OCI-LY7 (cell line): ENCODE measurements around the gene GBE1. TPM values are rescaled to one million over a fixed set of nuclear protein-coding genes. Genes with fewer than 3 reads are reported as not detected.

Experiments used
- BruUV-seq: library from RNA; stranded (reverse); fragments of 400-500 nt; replicated peaks from 2 replicates; lab custom pipeline; 2021; lab: Mats Ljungman, UMichigan
- CTCF ChIA-PET: fragments of 300-600 bp; sonication (Branson Sonifier 250); formaldehyde crosslinking; loops from one replicate; lab custom pipeline; 2022; ENCODE audit warnings: antibody characterized with exemption; ENCODE audit not compliant: unreplicated experiment; lab: Charles Lee
- POLR2A ChIA-PET: fragments of 300-600 bp; sonication (Branson Sonifier 250); formaldehyde crosslinking; loops from one replicate; lab custom pipeline; 2022; ENCODE audit warnings: antibody characterized with exemption; lab: Charles Lee
- DNase-seq: peaks from one replicate; pipeline ENCODE4 v3.0.0-alpha.2; 2015; ENCODE audit warnings: low spot score
- H2AFZ ChIP-seq: fragments of 200-600 bp; sonication (generic), shearing (Covaris generic); 2 replicates; pipeline ENCODE4 v1.6.1; 2014; ENCODE audit warnings: mild to moderate bottlenecking, antibody characterized with exemption, low read length, moderate library complexity
- H3K27ac ChIP-seq: fragments of 200-600 bp; sonication (generic); 2 replicates; pipeline ENCODE4 v1.5.1; 2014; ENCODE audit warnings: mixed run types, low read depth, mild to moderate bottlenecking, moderate library complexity, low read length, inconsistent platforms; ENCODE audit not compliant: poor library complexity, severe bottlenecking
- H3K36me3 ChIP-seq: fragments of 200-600 bp; sonication (generic); 2 replicates; pipeline ENCODE4 v1.6.1; 2014; ENCODE audit warnings: mild to moderate bottlenecking, antibody characterized with exemption, low read length, moderate library complexity, mixed read lengths; ENCODE audit not compliant: insufficient read depth
- H3K4me1 ChIP-seq: fragments of 200-600 bp; sonication (generic); 2 replicates; pipeline ENCODE4 v1.5.1; 2014; ENCODE audit warnings: mild to moderate bottlenecking, low read length; ENCODE audit not compliant: insufficient read depth, poor library complexity, severe bottlenecking
- H3K4me2 ChIP-seq: fragments of 200-600 bp; sonication (generic); 2 replicates; pipeline ENCODE4 v1.6.1; 2014; ENCODE audit warnings: mild to moderate bottlenecking, low read length
- H3K4me3 ChIP-seq: fragments of 200-600 bp; sonication (generic); 2 replicates; pipeline ENCODE4 v1.5.1; 2014; ENCODE audit warnings: mild to moderate bottlenecking, low read depth, low read length; ENCODE audit not compliant: poor library complexity, severe bottlenecking
- H3K79me2 ChIP-seq: fragments of 200-600 bp; sonication (generic); 2 replicates; pipeline ENCODE4 v1.6.1; 2016; ENCODE audit warnings: low read depth, mild to moderate bottlenecking, low read length, moderate library complexity, mixed read lengths; ENCODE audit not compliant: insufficient read depth
- H3K9me2 ChIP-seq: fragments of 200-600 bp; sonication (generic); 2 replicates; pipeline ENCODE4 v1.6.1; 2016; ENCODE audit warnings: mild to moderate bottlenecking, low read length, mixed read lengths; ENCODE audit not compliant: insufficient read depth
- H3K9me3 ChIP-seq: fragments of 200-600 bp; sonication (generic); 2 replicates; pipeline ENCODE4 v1.6.1; 2014; ENCODE audit warnings: mild to moderate bottlenecking, mixed run types, low read length, mixed read lengths
- H4K20me1 ChIP-seq: fragments of 200-600 bp; sonication (generic); 2 replicates; pipeline ENCODE4 v1.6.1; 2014; ENCODE audit warnings: mild to moderate bottlenecking, antibody characterized with exemption, low read length, moderate library complexity, mixed read lengths; ENCODE audit not compliant: insufficient read depth
- EZH2phosphoT487 ChIP-seq: fragments of 200-600 bp; sonication (generic); IDR thresholded peaks from 2 replicates; pipeline ENCODE4 v1.6.1; 2018; ENCODE audit warnings: low read depth, borderline replicate concordance, mild to moderate bottlenecking, mixed run types, antibody characterized with exemption, low read length, moderate library complexity, mixed read lengths
- intact Hi-C: fragments of 100-400 bp; cut with micrococcal nuclease; formaldehyde crosslinking; loops from one replicate; pipeline ENCODE4 v1.10.0; 2022; ENCODE audit not compliant: unreplicated experiment
- total RNA-seq, 2 experiments: library from RNA; depleted of rRNA in 1 of 2; stranded (reverse); fragments of >200 nt in 1 of 2; shearing (Covaris generic) in 1 of 2; gene quantifications; 2 replicates each; pipeline ENCODE4 v1.2.3, GENCODE V29; 2014 to 2022
- TF ChIP-seq, protein P1 (sequence below): fragments of 200-600 bp; sonication (generic); conservative IDR thresholded peaks from 2 replicates; pipeline ENCODE4 v1.5.1; 2014; ENCODE audit warnings: mild to moderate bottlenecking, antibody characterized with exemption, low read length, moderate library complexity, mixed read lengths

Gene GBE1
- total RNA-seq, 2 experiments from 2014 or later, result 10.7 to 24.4 TPM

DNA sequence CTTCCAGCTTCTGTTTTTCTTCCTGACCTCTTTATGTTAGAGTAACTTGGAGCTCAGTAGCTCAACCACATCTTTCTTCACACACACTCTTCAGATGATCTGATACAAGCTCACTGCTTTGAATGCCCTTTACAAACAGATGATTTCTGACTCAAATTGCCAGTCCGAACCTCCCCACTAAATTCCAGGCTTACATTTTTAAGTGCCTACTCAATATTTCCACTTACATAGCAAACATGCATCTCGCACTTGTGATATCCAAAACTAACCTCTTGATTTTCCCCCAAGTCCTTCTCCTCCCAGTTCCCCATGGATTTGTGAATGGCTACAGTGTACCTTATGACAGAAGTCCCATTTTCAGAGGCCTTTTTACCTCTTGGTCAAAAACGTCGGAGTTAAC, 139.1 kb downstream of the GBE1 start:
- no peak overlapping the region for H3K4me3 ChIP-seq
- H3K4me2 ChIP-seq, result no peak overlapping the region
- no peaks in the 10 kb centered on the region for H3K36me3 ChIP-seq
- no peaks in the 10 kb centered on the region for H4K20me1 ChIP-seq
- H3K9me3 ChIP-seq, result no peaks in the 10 kb centered on the region
- H3K9me2 ChIP-seq, result no peaks in the 10 kb centered on the region
- H3K4me1 ChIP-seq, result no peaks in the 10 kb centered on the region
- no peaks in the 10 kb centered on the region for H3K79me2 ChIP-seq
- no peak for DNase-seq
- H3K27ac ChIP-seq, result no peak overlapping the region
- no peak overlapping the region for H2AFZ ChIP-seq
- ChIA-PET POLR2A (no interaction called here), CTCF (no interaction called here)
- TF ChIP-seq EZH2phosphoT487, result no peak
- TF ChIP-seq, protein P1, sequence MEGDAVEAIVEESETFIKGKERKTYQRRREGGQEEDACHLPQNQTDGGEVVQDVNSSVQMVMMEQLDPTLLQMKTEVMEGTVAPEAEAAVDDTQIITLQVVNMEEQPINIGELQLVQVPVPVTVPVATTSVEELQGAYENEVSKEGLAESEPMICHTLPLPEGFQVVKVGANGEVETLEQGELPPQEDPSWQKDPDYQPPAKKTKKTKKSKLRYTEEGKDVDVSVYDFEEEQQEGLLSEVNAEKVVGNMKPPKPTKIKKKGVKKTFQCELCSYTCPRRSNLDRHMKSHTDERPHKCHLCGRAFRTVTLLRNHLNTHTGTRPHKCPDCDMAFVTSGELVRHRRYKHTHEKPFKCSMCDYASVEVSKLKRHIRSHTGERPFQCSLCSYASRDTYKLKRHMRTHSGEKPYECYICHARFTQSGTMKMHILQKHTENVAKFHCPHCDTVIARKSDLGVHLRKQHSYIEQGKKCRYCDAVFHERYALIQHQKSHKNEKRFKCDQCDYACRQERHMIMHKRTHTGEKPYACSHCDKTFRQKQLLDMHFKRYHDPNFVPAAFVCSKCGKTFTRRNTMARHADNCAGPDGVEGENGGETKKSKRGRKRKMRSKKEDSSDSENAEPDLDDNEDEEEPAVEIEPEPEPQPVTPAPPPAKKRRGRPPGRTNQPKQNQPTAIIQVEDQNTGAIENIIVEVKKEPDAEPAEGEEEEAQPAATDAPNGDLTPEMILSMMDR, result no peak
- intact Hi-C loops, result no loop called here
- BruUV-seq, result no TSS peak

DNA sequence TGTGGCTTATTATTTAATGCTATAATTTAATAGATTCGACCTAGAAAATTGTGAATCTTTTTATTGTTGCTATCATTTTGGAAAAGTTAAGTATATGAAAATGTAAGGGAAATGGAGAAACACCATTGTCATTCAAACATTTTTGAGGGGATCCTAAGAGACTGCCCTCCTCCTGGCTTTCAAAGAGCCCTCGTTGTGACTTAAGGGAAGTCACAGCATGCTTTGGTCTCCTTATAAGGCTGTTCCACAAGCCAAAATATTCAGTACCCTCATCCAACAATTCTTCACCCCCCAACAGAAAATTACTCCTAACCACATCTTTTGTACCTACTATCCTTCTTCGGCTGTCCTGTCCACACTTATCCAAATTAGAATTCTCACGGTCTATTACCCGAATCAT, 140.2 kb downstream of the GBE1 start:
- Histone ChIP-seq H3K9me2 (no peaks in the 10 kb centered on the region), H3K4me1 (no peaks in the 10 kb centered on the region), H2AFZ (no peak overlapping the region), H3K79me2 (no peaks in the 10 kb centered on the region), H3K36me3 (no peaks in the 10 kb centered on the region), H3K4me2 (no peak overlapping the region), H3K4me3 (no peak overlapping the region), H3K9me3 (no peaks in the 10 kb centered on the region), H4K20me1 (no peaks in the 10 kb centered on the region), H3K27ac (no peak overlapping the region)
- POLR2A ChIA-PET, result no interaction called here
- TF ChIP-seq EZH2phosphoT487, result no peak
- TF ChIP-seq, protein P1, result no peak
- no peak for DNase-seq
- no TSS peak for BruUV-seq
- CTCF ChIA-PET, result no interaction called here
- intact Hi-C loops, result no loop called here

DNA sequence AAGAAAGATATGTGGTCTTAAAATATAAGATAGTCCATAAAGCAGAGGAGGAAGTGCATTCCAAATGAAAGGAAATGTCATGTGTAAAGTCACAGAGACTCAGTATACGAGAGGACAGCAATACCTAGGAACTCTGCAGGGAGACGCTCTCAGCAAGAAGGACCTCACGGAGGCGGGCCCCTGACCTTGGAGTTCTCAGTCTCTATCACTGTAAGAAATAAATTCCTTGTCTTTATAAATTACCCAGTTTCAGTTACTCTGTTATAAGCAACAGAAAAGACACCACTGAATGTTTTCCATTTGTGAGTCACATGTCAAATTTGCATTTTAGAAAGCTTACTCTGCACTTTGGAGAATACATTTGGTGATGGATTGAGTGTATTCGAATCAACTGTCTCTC, 140.6 kb downstream of the GBE1 start:
- no peaks in the 10 kb centered on the region for H4K20me1 ChIP-seq
- ChIA-PET POLR2A (no interaction called here), CTCF (no interaction called here)
- intact Hi-C loops, result no loop called here
- no TSS peak for BruUV-seq
- no peaks in the 10 kb centered on the region for H3K4me1 ChIP-seq
- no peak for DNase-seq
- no peaks in the 10 kb centered on the region for H3K9me2 ChIP-seq
- no peaks in the 10 kb centered on the region for H3K36me3 ChIP-seq
- H3K4me3 ChIP-seq, result no peak overlapping the region
- no peak overlapping the region for H3K4me2 ChIP-seq
- H3K79me2 ChIP-seq, result no peaks in the 10 kb centered on the region
- no peak overlapping the region for H2AFZ ChIP-seq
- no peak overlapping the region for H3K27ac ChIP-seq
- TF ChIP-seq, protein P1, result no peak
- no peak for TF ChIP-seq EZH2phosphoT487
- H3K9me3 ChIP-seq, result no peaks in the 10 kb centered on the region
